GM13976 (cell line): ENCODE measurements around the gene PDE4D.
"Not testable (repeated sequence)": the region's sequence is repeated elsewhere in the genome, so short reads cannot be mapped to it uniquely, and the experiment has no call there.

Experiments used
- DNase-seq: peaks from one replicate; pipeline ENCODE4 v3.0.0; 2012; ENCODE audit warnings: low spot score
- in situ Hi-C: fragments of 300-500 bp; cut with MboI; formaldehyde crosslinking; loops from one replicate; pipeline ENCODE4 v1.12.0; 2022; ENCODE audit warnings: low sequenced_read_pairs, mixed read lengths, inconsistent platforms; ENCODE audit not compliant: unreplicated experiment
- TF ChIP-seq, protein P1 (sequence below): IDR thresholded peaks from 2 replicates; pipeline ENCODE4 v1.5.1; 2012; ENCODE audit warnings: borderline replicate concordance, mild to moderate bottlenecking; ENCODE audit not compliant: insufficient read depth; ENCODE audit errors: extremely low read depth, missing control alignments, control extremely low read depth

Gene PDE4D

DNA sequence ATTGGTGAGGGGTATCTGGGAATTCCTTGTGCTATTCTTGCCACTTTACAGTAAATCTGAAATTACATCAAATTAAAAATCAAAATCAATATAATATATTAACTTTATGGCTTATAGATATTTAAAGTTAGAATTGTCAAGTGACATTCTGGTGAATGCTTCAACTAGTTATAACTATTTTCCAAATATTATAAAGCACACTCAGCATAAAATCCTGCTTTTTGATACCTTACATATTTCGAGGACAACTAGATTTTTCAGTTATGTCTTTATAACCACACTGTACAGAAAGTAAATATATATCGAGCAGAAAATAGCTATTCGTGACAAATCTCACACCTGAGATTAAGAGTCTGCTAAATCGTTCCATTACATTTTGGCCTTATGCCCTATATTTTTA lies 210.2 kb downstream of the PDE4D start:
- TF ChIP-seq, protein P1, sequence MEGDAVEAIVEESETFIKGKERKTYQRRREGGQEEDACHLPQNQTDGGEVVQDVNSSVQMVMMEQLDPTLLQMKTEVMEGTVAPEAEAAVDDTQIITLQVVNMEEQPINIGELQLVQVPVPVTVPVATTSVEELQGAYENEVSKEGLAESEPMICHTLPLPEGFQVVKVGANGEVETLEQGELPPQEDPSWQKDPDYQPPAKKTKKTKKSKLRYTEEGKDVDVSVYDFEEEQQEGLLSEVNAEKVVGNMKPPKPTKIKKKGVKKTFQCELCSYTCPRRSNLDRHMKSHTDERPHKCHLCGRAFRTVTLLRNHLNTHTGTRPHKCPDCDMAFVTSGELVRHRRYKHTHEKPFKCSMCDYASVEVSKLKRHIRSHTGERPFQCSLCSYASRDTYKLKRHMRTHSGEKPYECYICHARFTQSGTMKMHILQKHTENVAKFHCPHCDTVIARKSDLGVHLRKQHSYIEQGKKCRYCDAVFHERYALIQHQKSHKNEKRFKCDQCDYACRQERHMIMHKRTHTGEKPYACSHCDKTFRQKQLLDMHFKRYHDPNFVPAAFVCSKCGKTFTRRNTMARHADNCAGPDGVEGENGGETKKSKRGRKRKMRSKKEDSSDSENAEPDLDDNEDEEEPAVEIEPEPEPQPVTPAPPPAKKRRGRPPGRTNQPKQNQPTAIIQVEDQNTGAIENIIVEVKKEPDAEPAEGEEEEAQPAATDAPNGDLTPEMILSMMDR, result no peak
- in situ Hi-C loops, result no loop called here
- DNase-seq, result no peak

DNA sequence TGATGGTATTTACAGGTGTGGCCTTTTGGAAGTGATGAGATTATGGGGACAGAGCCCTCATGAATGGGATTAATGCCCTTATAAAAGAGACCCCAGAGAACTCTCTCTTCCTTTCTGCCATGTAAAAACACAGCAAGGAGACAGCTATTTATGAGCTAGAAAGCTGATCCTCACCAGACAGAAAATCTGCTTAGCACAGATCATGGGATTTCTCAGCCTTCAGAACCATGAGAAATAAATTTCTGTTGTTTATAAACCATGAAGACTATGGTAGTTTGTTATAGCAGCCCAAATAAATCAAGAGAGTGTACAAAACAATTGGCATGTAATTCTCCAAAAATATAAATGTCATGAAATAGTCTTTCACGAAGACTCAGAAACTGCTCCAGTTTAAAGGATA lies 211.0 kb downstream of the PDE4D start:
- no peak for DNase-seq
- TF ChIP-seq, protein P1, result no peak
- in situ Hi-C loops, result no loop called here

DNA sequence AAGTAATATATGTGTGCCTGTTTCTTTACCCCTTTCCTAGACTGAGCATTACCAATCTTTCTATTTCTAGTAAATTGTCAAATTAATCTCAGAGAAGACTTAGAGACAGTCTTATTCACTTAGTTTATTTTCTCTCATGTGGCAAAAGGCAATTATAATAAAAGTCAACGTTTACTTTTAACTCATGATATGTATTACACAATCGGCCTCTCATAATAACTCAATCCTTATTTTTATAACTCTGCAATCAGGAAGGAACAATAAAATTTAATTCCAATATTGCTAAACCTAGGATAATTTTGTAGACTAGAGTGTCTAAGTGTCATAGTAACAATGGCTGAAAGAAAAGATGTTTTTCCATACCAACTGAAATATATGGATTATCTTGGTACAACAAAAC lies 214.6 kb downstream of the PDE4D start:
- in situ Hi-C loops, result loop anchor here (10.0 kb wide), 1 partner anchor 126 kb away; no protein-coding TSS in a partner anchor
- TF ChIP-seq, protein P1, result no peak
- DNase-seq, result no peak

DNA sequence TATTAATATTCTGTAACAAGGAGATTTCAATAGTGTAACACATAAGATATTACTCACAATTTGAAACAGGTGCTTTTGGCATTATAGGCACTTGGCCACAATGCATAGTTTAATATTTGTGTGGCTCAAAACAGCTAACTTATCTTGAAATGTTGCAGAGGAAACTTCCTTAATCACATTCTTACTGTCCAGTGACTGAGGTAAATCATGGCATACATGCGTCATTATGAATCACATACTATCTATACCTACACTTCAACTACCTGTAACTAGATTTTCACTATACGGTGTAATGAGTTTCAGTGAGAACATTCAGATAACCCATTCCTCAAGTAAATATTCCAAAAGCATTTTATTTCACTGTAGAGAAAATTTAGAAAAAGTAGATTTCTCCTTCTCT lies 218.8 kb downstream of the PDE4D start:
- in situ Hi-C loops, result loop anchor here (5.0 to 25.0 kb wide), 3 partner anchors 130 to 487 kb away; no protein-coding TSS in a partner anchor

DNA sequence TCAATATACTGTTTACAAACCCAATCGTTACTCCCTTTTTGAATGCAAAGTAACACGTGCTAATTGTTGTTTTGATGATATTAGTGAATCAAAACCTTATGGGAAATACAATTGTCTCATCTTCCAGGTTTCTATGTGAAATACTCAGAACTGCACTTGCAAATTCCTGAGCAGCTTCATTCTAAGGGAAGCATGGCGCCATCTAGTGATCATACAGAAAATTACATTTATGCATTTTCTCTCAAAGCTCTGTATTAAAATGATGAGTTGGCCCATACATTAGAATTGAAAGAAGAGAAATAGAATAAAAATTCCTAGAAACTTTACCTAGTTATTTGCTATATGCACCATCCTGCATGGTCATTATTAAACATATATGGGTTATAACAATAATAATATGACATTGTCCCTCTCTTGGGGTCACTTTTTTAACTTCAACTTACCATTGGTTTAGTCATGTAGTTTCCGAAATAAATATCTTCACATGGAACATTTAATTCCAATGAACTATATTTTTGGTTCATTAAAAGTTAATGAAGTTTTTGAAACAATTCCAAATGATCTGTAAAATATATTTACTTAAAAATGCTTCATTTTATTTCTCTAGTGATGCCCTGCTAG lies 220.0 kb downstream of the PDE4D start:
- TF ChIP-seq, protein P1, result no peak
- DNase-seq, result no peak
- in situ Hi-C loops, result loop anchor here (5.0 to 25.0 kb wide), 3 partner anchors 131 to 486 kb away; no protein-coding TSS in a partner anchor

More for the DNA sequence above, 218.8 kb downstream of the PDE4D start:
- TF ChIP-seq, protein P1, result no peak
- no peak for DNase-seq

DNA sequence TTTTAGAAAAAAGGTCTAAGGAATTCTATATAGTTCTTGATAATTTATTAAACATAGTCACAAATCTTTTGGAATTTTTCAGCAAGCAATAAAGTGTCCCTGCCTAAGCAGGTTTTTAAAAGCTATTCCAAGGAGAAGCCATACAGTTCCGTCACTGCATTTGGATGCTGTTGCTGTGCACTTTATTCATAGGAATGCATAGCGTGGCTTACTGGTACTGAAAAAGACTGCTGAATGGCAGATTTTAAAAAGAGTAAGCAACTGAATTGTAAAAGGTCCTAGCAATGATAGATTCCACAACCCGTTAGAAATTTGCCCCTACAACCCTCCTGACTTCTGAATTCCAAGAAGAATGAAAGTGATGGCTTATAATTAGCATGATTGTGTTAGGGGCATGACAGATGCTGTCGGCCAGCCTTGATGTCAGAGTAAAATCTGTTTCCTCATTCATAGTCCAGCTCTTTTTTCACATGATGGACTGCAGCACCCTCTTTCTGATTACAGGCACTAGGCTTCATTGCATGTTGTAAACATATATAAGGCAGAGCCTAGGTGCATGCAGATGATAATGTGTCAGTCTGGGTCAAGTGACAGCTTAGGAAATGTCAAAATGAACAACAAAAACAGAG lies 227.0 kb downstream of the PDE4D start:
- no peak for DNase-seq
- TF ChIP-seq, protein P1, result no peak
- in situ Hi-C loops, result loop anchor here (10.0 to 25.0 kb wide), 2 partner anchors 152 to 479 kb away; no protein-coding TSS in a partner anchor

DNA sequence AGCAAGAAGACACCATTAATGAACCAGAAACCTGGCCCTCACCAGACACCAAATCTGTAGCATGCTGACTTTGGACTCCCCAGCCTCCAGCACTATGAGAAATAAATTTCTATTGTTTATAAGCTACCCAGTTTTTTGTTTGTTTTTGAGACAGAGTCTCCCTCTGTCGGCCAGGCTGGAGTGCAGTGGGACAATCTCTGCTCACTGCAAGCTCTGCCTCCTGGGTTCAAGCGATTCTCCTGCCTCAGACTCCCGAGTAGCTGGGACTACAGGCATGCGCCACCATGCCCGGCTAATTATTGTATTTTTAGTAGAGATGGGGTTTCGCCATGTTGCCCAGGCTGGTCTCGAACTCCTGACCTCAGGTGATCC lies 227.7 kb downstream of the PDE4D start:
- in situ Hi-C loops, result loop anchor here (10.0 to 25.0 kb wide), 2 partner anchors 151 to 479 kb away; no protein-coding TSS in a partner anchor
- DNase-seq, result not testable (repeated sequence)
